Left renal pelvis (tissue), 4 donors: ENCODE measurements around the gene GPT2. TPM values are rescaled to one million over a fixed set of nuclear protein-coding genes. Genes with fewer than 3 reads are reported as not detected.
"Not testable (repeated sequence)": the region's sequence is repeated elsewhere in the genome, so short reads cannot be mapped to it uniquely, and the experiment has no call there.

ENCODE experiments used
- DNase-seq, 4 donors: peaks; one replicate each; pipeline ENCODE4 v3.0.0-alpha.2; 2013; ENCODE audit warnings: low read depth in 4 of 4, low spot score in 3 of 4
- polyA plus RNA-seq, 4 donors: library from polyadenylated mRNA; unstranded; fragments of 120-200 nt; gene quantifications; one replicate each; pipeline ENCODE4 v1.2.1, GENCODE V29; 2013; ENCODE audit not compliant: insufficient read length in 4 of 4

Gene GPT2
- polyA plus RNA-seq, 4 donors: 11.9 to 36.3 (median 23.6) TPM

- DNase-seq: no peak
Measured at GRCh38 chr16:46862555-46863447, 21.4 kb upstream of the GPT2 start.

GRCh38 chr16:46866286-46866685 is 17.9 kb upstream of the GPT2 start:
- no peak for DNase-seq

GRCh38 chr16:46867486-46867885 is 16.7 kb upstream of the GPT2 start:
- DNase-seq: not testable (repeated sequence)

GRCh38 chr16:46868891-46869290 is 15.3 kb upstream of the GPT2 start:
- not testable (repeated sequence) for DNase-seq

DNA sequence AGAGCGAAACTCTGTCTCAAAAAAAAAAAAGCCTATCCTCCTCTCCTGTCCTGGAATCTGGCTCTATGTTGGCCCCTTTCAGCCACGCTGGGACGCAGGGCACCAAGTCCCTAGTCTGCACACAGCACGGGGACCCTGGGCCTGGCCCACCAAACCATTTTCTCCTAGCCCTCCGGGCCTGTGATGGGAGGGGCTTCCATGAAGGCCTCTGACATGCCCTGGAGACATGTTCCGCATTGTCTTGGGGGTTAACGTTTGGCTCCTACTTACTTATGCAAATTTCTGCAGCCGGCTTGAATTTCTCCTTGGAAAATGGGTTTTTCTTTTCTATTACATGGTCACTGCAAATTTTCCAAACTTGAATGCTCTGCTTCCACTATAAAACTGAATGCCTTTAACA is 12.6 kb upstream of the GPT2 start:
- no peak for DNase-seq

GRCh38 chr16:46873201-46873600 is 11.0 kb upstream of the GPT2 start:
- DNase-seq: no peak

DNA sequence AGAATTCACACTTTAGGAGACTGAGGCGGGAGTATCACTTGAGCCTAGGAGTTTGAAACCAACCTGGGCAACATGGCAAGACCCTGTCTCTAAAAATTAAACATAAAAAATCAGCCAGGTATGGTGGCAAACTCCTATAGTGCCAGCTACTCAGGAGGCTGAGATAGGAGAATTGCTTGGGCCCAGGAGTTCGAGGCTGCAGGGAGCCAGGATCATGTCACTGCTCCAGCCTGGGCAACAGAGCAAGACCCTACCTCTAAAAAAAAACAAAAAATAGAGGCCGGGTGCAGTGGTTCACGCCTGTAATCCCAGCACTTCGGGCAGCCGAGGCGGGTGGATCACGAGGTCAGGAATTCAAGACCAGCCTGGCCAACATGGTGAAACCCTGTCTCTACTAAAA is 8.9 kb upstream of the GPT2 start:
- no peak for DNase-seq

GRCh38 chr16:46882304-46882939 is 1.7 kb upstream of the GPT2 start:
- DNase-seq: no peak

- no peak for DNase-seq
Measured at GRCh38 chr16:46882940-46883307, 1.2 kb upstream of the GPT2 start.

- DNase-seq: no peak
Measured at GRCh38 chr16:46883353-46883689, 841 bp upstream of the GPT2 start.

GRCh38 chr16:46884513-46885293 is 541 bp downstream of the GPT2 start:
- DNase-seq: no peak

DNA sequence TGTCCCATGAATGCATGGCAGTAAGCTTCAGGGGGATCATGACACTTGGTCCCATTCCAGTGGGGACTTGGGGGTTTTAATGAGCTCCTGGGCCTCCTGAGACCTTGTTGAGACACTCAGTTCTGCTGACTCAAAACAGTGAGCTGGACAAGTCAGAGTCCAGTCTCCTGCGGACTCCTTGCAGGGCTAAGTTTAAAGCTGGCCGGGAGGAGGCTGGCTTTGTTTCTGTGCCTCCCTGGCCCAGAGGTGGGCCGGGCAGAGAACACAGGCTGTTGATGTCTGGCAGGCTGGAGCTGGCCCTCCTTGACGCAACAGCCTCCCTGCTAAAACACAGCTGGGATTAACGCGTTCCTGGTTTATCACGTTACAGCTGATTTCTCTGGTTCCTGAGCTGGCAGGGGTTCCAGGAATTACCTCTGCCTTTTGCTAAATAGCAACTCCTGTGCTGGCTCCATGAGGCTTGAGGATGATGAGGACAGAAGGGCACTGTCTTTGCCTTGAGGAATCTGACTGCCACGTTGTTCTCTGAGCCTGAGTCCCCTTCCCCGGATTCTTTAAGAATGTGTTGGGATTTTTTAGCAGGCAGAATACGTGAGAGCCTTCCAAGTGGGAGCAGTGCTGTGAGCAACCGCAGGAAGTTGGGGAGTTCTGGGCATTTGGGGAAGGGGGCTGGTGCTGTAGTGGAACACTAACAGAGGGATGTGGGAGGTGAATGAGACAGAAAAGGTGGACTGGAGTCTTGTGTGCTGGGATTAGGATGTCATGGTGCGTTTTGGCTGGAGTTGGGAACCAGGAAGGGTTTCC is 2.0 kb downstream of the GPT2 start:
- no peak for DNase-seq

DNA sequence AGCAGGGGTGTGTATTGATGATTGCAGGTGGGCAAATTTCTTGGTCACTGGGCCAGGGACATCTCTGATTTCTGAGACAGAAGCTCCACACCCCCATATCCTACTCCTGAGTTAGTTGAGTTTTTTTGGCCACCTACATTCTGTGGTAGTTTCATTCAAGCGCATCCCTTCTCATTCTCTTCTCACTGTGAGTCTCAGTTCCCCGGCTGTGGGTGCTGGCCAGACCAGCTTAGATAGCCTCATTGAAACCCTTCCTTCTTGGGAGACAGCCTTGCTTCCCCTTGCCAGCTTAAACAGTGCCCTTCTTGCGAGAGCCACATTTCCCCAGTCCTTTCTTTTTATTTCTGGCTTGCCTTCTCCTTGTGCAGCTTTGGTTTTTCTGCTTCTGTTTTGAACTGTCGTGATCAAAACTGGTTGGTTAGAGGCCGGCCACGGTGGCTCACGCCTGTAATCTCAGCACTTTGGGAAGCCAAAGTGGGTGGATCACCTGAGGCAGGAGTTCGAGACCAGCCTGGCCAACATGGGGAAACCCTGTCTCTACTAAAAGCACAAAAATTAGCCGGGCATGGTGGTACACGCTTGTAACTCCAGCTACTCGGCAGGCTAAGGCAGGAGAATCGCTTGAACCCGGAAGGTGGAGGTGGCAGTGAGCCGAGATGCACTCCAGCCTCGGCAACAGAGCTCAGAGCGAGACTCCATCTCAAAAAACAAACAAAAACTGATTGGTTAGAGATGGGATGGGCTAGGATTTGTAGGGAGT is 2.8 kb downstream of the GPT2 start:
- DNase-seq: no peak

DNA sequence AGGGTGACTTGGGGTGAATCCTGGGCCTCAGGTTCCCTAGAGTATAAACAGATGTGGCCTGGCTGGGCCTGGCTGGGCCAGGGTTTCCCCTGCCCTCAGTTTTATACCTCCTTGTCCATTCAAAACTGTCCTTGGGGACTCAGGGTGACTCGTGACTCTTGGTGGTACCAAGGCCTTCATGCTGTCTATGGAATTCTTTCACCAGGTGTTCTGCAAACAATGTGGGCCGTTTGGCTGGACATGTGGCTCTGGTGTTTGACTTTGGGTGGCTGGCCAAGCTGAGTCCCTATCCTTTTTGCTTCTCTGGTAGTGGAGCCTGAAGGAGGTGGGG is 3.3 kb downstream of the GPT2 start:
- DNase-seq: no peak

DNA sequence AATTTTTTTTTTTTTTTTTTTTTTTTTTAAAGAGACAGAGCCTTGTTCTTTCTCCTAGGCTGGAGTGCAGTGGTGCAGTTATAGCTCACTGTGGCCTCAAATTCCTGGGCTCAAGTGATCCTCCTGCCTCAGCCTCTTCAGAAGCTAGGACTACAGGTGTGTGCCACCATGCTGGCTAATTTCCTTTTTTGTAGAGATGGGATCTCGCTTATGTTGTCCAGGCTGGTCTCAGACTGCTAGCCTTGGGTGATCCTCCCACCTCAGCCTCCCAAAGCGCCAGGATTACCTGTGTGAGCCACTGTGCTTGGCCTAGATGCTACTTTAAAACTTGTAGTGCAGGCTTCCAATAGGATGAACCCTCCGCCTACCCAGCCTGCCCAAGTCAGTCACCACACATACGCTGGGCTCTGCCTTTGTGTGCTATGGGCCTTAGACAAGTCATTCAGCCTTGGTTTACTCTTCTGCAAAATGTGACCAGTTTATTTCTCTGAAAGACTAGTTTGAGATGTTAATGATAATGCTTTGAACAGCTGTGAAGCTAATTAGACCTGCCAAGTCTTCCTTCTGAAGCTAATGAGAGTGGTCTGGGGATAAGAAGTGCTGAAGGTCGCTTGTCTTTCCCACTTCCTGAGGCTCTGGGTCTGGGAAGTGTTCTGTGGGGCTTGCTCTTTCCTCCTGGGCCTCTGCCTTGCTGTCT is 5.2 kb downstream of the GPT2 start:
- no peak for DNase-seq

- DNase-seq: no peak
Measured at GRCh38 chr16:46889942-46890300, 5.8 kb downstream of the GPT2 start.

GRCh38 chr16:46891910-46892309 is 7.7 kb downstream of the GPT2 start:
- no peak for DNase-seq

DNA sequence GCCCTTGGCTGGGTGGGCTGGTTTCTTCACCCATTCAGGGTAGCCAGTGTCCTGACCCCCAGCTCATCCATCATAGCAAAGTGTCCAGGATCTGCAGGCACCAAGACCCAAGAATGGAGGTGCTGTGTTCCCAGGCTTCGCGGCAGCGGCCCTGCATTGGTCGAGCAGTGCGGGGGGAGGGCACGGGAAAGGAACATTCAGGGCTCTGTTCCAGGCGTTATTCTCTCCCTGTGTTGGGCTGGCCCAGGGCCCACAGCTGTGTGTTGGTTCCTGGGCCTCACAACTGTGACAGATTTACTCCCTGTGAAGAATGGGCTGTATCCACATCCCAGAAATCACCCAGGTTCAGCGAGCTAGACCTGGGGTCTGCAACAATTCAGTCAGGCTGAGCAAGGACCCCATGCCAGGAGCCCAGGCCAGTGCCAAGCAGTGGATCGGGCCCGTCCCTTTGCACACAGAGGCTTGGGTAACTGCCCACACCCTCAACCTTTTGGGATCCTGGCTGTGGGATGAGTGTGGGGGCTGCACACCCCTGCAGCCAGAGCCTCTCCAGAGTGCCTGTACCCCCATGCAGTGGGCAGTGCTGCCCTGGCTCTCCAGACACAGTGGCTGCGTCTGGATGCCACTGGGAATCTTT is 10.0 kb downstream of the GPT2 start:
- no peak for DNase-seq
